Fibroblast of pulmonary artery (primary cell): ENCODE results near the gene LDB2.

Experiments
- DNase-seq: peaks from one replicate; pipeline ENCODE4 v3.0.0-alpha.2; 2010; ENCODE audit warnings: low read depth
- H3K4me3 ChIP-seq: replicated peaks from 2 replicates; pipeline ENCODE4 v1.5.1; 2011; ENCODE audit warnings: low read depth, mild to moderate bottlenecking, control low read depth, low read length, moderate library complexity
- TF ChIP-seq, protein P1 (sequence below): IDR thresholded peaks from 2 replicates; pipeline ENCODE4 v1.5.1; 2011; ENCODE audit warnings: mild to moderate bottlenecking, control low read depth, low read length, inconsistent platforms; ENCODE audit errors: missing control alignments

Gene LDB2

GRCh38 chr4:16545656-16546055, 352.8 kb downstream of the LDB2 start:
- TF ChIP-seq, protein P1, sequence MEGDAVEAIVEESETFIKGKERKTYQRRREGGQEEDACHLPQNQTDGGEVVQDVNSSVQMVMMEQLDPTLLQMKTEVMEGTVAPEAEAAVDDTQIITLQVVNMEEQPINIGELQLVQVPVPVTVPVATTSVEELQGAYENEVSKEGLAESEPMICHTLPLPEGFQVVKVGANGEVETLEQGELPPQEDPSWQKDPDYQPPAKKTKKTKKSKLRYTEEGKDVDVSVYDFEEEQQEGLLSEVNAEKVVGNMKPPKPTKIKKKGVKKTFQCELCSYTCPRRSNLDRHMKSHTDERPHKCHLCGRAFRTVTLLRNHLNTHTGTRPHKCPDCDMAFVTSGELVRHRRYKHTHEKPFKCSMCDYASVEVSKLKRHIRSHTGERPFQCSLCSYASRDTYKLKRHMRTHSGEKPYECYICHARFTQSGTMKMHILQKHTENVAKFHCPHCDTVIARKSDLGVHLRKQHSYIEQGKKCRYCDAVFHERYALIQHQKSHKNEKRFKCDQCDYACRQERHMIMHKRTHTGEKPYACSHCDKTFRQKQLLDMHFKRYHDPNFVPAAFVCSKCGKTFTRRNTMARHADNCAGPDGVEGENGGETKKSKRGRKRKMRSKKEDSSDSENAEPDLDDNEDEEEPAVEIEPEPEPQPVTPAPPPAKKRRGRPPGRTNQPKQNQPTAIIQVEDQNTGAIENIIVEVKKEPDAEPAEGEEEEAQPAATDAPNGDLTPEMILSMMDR: no peak
- H3K4me3 ChIP-seq: no peak overlapping the region
- DNase-seq: no peak

- TF ChIP-seq, protein P1: no peak
- no peak for DNase-seq
- no peak overlapping the region for H3K4me3 ChIP-seq
Observed at GRCh38 chr4:16544869-16545268, 353.6 kb downstream of the LDB2 start.

GRCh38 chr4:16544251-16544721, 354.2 kb downstream of the LDB2 start:
- no peak overlapping the region for H3K4me3 ChIP-seq
- DNase-seq: peak; percentile 56
- TF ChIP-seq, protein P1: no peak

DNA sequence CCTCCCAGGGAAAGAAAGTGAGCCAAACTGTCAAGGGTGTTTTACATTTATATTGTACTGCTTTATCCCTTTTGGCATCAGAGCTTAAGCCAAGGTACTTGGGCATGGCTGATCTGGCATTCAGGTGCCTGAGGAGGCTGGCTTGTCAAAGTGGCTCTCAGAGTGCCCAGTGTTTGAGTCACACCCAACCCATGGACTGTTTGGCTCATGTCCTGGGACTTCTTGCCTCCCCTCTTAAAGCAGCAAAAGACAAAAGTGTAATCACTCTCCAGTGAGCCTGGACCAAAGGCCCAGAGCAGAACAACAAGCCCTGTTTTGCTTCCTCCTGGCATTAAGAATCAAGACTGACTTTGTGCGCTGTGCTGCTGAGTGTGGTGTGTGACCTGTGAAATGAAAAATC, 360.5 kb downstream of the LDB2 start:
- TF ChIP-seq, protein P1: no peak

DNA sequence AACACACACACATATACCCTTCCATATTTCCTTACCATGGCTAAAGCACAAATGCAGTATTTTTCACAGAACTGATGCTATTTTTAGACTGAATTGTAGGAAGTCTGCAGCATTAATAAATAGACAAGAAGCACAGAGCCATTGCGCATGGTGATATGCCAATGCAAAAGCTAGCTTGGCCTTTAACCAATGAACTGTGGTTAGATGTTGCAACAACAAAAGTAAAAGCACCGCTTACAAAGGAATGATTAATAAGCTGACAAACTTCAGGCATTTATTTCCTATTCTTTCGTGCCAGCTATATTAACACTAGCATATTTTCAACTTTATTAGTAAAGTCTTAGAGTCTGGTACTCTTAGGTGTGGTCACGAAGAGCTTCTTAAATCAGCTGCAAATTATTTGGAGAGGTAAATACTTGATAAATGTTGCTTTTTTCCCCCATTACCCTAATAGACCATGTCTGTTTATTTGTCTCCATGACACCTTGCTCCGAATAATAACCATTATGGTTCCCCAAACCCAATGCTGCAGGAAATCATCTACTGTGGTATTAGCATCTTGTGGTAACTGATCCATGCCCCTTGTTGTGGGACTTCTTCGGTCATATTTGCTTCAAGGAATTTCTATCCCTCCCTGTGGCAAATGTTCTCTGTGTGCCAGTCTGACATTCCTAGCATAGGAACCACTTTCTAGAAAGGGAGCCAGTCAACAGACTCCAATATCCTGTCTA, 366.0 kb downstream of the LDB2 start:
- DNase-seq: peak; percentile 94
- TF ChIP-seq, protein P1: no peak
- H3K4me3 ChIP-seq: no peak overlapping the region

More for the DNA sequence above, 360.5 kb downstream of the LDB2 start:
- no peak overlapping the region for H3K4me3 ChIP-seq
- no peak for DNase-seq

GRCh38 chr4:16530688-16531635, 367.5 kb downstream of the LDB2 start:
- peak; percentile 72 for DNase-seq
- no peak overlapping the region for H3K4me3 ChIP-seq
- TF ChIP-seq, protein P1: no peak
